Measurements from ENCODE around the gene APCDD1.

Gene APCDD1

DNA sequence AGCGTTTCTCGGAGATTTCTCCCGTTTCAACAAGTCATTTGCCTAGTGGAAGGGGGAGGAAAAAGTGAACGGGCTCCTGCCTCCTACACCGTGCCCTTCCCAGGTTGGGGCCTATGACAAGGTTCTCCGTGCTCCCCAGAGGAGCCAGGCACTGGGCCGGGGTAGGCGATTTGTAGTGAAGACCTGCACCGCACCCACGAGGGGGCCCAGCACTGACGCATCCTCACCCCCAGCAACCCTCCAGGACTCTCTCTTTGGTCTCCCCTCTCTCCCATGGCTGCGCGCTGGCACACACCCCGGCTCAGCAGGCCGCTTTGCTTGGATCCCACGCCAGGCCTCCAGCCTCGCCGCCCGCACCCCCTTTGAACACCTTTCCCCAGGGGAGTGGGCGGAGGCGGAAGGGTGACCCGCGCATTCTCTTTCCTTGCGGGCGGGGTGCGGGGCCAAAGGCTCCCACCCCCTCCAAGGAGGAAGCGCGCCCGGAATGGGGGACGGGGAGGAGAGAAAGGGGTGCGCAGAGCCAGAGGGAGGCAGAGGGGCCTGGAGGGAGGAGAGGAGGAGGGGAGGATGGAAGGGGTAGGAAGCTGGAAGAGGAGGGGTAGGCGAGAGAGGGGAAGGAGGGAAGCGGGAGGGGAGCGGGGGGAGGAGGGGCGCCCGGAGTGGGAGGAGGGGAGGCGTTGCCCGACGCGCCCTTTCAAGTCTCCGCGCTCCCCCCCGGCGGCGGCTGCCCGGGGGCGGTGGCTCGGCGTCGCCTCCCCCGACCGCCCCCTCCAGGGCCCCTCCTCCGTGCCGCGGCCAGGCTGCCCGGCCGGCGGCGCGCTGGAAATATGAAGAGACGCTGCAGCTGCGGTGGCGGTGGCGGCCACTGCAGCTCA is at the start of gene APCDD1:
Gene APCDD1 (plus strand): TSS at position 830 of the 875 bp plus-strand sequence. CDS start 347 bp downstream, outside the sequence.
- no peak for DNase-seq

DNA sequence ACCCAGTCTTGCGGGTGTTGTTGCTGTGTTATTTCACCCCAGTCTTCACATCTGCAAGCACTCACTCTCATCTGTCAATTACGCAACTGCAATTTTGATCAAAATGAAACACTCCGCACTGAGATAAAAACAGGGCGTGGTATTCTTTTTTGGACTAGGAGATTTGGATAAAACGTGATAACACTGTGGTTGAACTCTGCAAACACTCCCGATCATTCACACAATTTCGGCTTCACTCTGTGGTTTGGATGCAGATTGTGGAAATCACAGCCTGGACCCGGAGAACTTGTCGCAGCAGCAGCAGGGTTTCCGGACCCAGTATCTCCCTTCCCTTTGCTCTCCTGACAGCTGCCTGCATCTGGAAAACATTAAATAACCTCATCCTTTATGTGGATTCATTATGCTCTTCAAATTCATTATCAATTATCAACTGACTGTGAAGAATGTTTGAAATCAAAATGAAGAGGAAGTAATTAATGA is 49.4 kb upstream of the APCDD1 start:
- DNase-seq = no peak

DNA sequence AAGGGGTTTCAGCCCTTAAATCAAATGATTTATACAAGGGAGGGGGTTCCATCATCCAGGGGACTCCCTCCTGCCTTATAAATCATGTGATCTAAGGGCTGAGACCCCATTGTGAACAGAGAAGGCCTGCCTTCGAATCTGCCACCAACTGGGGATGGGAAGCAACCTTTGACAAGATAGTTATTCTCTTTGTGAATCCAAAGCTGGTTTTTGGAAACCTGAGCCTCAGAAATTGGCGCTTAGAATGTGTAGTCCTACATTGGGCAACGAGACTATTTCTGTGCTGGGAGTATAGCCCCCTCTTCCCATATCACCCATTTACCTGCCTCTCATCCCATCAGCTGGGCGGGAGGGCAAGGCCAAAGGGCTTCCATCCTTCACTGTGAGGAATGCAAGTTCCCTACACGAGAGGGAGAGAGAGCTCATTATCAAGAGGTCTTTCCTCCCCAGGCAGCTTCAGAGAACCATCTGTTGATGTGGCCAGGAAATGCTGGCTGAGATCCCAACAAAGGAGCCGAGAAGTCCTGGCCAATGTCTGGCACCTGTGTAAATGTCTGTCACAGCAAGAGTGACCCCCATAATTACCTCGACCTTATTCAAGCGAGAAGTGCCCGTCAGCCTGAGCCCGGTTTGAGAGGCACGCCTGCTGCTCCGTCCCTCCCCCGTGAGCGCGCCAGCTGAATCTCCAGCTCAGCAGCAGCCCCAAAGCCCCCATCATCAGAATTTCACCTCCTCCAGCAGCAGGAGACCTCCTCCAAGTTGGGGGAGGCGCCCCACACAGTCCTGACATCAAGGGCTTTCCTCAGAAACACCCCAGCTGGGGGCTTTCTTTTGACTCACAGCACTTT is 48.4 kb upstream of the APCDD1 start:
- no peak for DNase-seq

DNA sequence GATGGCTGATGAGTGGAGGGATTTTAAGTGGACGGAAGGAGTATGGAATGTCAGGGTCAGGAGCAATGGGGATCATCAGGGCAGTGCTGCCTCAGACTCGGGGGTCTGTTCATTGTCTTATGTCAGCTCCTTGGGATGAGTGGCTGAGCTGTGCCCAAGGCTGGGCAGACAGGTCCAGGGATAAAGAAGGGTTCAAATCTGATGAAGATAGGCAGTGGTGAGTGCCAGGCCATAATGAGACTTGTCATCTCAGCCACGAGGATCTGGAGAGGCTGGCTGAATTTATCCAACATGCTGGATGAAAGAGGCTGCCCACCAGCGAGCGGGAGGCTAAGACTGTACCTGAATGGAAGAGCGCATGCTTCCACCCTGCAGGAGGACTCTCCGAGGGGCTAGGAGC is 46.3 kb upstream of the APCDD1 start:
- DNase-seq = no peak

DNA sequence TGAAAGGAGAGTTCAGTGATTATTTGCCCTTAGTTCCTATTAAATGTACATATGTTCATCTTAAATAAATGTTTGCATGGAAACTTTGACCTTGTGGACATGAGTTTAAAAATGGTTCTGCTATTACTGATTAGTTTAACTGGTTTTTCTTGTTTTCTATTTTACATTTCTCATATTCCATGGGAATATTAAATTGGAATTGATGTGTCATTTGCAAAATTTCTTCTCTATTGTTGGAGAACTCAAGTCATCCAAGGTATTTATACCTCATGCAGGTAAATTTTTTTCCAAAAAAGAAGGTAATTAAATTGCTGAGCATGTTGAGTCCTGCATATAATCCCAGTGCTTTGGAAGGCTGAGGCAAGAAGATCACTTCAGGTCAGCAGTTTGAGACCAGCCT is 45.4 kb upstream of the APCDD1 start:
- DNase-seq = no peak

DNA sequence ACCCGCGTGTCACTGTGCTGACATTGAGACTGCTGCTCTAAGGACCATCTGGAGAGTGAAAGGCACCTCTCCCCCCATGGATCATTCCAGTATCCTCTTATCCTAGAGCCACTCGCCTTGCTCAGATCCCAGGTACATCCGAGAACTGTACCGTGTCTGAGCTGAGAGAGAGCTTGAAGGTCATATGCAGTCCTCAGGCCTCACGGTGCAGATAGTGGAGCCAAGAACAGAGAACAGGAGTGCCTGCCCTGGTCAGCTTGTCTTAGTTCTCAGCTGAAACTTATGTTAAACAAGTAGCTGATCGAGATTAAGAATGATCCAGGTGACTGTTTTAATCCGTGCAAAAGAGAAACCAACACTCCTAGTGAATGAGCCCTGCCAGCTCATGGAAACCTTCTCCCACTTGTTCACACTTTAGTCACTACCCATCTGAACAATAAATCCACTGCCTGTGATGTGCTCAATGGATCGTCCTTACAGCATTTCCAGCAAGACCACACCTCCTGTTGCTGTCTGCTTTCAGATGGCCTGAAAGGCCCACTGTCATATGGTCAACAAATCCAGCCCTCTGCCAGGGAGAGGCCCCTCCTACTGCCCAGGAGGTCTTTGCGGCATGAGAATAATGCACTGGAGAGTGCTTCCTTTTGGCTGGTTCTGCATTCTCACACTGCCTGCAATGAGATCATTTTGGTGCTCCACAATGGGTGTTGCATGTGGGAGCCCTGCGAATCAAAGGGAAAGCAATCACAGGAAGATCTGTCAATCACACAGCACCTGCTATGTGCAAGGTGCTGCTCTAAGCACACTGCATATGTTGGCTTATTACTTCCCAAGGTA is 43.7 kb upstream of the APCDD1 start:
- no peak for DNase-seq

DNA sequence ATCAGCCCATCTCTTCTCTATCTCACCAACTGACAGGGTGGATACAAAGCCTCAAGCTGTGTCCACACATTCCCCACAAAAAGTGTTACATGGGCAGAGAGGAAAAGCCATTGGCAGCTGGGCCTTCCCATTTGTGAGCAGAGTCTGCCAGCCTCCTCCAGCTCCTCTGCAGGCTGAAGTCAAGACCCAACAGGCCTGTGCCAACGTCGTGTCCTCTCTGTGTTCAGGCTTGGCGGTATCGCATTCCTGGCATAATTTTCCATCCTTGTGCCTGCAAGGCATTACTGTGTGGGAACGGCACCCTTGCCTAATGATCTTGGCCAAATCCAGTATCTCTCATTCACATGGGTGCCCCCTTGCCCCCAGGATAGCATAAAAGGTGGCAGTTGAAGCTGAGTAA is 41.5 kb upstream of the APCDD1 start:
- DNase-seq = no peak

DNA sequence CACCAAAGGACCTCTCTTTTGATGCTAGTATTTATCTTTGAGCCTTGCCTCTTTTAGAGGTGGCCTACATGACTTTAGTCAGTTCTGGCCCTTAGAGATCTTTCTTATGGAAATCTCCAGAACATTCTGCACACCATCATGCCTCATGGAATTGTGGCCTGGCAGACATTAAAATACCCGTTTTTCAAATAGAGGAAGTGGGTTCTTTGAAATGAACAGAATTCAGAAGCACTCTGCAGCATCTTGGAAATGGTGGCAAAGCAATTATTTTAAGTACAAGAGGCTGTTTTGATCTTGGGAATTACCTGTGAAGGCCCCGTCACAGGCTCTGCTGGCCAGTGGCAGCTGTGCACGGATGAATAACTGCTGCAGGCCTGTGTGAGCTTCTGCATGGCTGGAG is 40.7 kb upstream of the APCDD1 start:
- DNase-seq = no peak

DNA sequence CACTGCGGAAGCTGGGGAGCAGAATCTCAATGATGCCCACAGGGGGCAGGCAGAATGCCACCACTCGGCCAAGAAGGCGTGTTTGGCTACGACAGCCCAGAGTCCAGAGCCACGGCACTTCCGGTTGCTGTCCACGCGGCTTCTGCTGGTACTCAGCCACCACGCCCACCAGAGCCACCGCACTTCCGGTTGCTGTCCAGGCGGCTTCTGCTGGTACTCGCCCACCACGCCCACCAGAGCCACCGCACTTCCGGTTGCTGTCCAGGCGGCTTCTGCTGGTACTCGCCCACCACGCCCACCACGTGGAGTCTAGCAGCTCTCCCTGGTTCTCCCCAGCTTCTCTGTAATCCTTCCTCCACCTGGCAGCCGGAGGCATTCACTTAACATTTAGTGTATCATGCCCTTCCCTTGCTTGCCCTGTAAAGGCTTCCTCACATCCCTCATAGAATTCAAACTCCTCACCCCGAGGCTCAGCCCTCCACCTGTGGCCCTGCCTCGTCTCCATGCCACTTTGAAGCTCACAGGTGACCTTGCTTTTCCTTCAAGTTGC is 40.1 kb upstream of the APCDD1 start:
- no peak for DNase-seq

DNA sequence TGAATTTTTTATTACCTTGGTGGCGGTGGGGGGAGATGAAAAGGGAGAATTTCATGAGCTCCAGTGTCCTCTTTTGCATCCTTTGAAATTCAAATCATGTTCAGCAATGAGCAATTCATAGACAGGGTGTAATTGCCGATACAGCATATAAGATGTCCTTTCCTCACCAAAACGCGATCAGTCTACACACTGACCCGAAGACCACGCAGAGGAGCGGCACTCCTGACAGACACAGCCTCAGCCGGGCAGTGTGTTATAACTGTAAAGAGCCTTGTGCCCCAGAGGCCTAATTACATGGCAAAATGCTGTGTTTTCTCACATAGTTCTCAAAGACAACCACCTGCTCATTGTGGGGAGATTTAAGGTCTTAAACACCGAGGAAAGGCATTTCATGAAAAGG is 38.4 kb upstream of the APCDD1 start:
- no peak for DNase-seq

DNA sequence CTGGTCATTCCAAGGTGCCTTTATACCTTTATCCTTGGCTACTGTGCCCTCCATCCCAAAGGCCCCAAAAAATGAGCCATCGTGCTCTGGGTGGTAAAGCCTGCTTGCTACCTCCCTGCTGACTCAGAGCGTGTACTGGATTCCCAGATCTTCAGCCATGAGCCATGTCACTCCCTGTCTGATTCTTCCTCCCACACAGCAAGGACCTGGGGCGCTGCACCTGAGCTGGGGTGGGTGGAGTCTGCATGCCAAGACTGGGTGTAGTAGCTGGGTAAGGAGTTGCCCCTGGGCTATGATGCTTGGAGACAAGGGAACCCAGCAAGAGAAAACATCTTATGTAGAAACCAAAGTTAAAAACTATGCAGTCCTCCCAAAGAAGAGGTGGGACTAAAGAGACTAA is 37.2 kb upstream of the APCDD1 start:
- DNase-seq = no peak

DNA sequence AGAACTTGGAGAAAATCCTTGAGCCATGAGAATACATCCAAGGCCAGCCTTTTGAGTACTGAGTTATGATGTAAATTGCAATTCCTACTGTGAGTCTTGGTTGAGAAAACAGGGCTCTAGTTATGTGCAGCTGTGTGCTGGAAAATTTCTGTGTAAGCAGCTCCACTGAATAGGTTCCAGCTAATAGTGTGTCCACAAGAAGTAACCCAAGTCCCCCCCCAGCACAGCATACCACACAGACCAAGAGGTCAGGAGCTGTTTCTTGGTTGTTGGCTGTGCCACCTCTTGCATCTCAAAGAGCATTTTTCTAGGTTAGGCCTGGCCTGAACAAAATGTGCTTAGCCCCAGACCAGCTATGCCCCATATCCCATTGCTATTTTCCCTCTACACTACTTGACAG is 36.8 kb upstream of the APCDD1 start:
- DNase-seq = no peak

DNA sequence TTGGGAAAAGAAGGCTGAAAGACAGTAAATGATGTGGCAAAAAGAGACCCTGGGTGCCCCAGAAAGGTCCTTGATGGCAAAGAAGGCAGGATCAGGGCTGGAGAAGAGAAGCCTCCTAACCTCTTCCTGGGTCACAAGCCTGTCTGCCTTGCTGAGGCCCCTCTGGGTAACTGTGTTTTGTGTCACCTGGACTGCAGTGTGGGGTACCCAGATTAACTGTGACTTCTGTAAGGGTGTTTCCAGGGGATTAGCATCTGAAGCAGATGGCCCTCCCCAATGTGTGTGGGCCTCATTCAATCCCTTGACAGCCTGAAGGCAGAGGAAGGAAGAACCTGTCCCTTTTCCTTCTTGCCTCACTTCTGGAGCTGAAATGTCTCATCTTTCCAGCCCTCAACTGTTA is 35.6 kb upstream of the APCDD1 start:
- no peak for DNase-seq

DNA sequence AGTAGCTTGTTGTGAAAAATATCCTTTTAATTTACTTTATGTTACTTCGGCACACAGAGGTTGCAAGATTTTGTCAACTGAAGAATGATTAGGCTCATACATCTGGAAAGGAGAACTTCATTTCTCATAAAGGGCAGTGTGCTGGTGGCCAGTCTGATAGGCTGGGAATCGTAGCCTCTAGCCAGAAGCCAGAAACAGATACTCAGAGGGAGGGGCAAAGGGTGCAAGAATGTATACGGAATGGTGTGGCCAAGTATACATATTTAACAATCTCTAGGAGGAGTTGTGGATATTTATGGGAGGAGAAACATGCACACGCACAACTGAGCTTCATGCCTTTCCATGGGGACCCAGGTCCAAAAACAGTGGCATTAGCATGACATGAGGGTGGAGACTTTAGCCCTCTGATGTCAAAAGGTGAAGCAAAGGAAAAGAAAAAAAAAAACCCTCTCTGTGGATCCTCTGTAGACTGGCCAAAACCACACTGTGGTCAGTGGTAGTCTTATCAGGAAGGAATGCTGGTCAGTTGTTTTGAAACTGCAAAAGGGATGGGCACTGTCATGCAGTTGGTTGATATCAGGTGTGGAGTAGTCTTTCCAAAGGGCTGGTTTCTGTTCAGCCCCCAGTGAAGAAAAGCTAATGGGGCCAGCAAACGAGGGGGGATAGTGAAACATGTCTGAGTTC is 34.9 kb upstream of the APCDD1 start:
- DNase-seq = no peak

DNA sequence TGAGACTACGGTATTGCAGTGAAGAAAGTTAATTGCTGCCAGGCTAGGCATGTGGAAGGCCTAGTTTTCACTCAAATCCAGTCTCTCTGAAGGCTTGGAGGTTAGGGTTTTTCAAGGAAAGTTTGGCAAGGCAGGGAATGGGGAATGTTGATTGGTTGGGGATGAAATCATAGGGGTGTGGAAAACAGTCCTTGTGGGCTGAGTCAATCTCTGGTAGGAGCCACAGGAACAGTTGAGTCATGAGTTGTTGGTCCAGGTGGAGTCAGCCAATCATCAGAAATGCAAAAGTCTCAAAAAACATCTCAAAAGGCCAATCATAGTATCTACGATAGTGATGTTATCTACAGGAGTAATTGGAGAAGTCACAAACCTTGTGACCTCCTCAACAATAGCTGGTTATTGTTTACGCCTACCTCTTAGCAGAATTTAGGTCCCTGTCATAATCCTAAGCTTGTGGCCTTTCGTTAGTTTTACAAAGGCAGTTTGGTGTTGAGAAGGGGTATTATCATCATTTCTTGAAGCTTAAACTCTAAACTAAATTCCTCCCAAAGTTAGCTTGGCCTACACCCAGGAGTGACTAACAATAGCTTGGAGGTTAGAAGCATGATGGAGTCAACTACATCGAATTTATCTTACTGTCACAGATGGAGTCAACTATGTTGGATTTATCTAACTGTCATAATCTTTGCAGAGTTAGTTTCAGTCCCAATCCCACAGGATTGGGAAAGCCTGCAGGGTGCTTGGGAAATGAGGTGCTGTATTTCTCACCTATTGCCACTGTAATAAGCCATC is 33.7 kb upstream of the APCDD1 start:
- no peak for DNase-seq

DNA sequence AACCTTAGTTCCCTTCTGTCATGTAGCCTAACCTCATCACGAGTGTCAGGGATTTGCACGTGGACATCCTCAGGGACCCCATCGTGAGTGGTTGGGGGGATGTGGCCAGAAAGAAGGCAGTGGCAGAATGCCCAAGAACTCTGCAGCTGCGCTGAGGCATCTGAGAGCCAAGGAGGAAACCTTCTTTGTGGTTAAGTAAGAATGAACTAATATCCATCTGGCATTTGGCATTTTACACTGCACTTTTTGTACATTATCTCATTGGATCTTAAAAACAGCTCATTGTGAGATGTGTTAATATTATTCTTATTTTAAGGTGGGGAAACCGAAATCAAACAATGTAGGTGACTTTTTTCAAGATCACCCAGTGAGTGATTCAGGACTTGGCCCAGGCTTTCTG is 32.6 kb upstream of the APCDD1 start:
- no peak for DNase-seq

DNA sequence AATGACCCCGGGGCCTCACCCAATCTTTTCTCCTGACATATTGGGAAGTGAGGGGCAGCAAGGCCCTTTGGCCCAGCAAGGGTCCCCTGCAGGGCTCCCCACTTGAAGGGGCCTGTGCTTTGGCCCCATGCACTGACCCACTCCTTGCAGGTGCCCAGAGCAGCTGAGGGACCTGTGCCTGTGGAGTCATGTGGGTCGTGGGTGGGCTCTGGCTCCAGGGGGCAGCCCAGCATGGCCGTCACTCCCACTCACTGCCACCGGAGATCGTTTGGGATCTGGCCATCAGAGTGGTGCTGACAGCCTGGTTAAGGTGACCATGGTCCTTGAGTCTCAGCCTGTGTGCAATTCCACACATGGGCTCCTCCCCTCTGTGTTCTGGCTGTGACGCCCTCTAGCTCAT is 31.7 kb upstream of the APCDD1 start:
- no peak for DNase-seq

DNA sequence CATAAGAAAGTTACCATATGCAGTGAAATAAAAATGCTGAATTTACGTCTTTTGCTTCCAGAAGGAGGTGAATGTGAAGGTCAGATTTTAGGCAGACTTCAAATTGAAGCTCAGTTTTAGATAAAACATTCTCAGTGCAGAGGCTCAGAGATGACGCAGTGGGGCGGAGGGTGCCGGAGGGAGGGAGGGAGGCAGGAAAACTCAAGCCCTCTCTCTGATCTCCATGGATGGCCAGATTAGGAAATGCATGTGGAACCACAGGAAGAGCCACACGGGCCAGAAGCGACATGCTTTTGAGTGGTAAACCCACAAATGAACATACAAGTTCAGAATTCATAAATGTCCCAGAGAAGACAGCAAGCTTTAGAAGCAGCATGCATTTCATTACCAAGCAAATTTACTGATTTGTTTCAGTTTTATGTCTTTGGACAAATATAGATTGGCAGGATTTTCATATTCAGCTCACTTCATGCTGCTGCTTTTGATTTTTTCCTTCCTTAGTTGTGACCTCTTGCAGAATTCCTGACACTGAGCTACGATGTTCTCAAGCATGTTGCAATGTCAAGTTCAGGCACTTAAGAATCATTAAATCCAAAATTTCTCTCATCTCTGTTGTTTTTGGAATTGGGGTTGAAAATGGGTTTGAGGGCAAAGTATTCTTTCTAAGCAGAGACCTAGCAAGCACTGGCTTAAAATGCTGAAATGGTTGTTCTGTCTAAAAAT is 29.7 kb upstream of the APCDD1 start:
- DNase-seq = no peak

DNA sequence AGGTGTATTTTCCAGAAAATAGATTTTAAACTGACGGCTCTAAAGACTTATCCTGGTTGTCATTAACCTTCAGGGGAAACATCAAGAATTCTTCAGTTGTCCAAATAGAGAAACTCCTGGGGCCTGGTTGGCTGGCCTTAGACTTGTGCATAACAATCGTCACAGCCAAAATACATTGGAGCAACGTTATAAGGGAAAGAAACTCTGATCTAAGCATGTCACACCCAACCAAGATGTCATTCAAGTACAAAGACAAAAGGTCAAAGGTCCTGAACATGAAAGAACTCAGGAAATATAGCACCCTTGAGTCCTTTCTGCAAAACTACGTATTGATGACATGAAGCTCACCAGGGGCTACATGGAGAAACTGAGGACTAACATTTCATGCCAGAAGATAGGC is 23.8 kb upstream of the APCDD1 start:
- no peak for DNase-seq

DNA sequence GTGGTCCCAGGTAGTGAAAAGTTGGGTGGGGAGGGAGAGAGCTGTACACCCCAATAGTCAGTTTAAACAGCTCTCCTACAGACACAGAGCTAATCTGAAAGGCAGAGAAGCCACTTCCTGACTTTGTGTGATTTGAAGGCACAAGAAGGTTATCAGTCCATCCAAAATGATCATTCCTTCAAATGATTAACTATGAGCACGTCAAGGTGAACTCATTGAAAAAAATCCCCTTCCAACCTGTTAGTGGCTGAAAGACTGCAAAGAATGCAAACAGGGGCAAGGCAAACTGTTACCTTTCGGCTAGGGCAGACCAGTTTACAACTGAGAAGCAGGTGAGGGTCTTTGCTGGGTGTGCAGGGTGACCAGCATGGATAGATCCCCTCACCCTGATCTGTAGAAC is 22.8 kb upstream of the APCDD1 start:
- no peak for DNase-seq

DNA sequence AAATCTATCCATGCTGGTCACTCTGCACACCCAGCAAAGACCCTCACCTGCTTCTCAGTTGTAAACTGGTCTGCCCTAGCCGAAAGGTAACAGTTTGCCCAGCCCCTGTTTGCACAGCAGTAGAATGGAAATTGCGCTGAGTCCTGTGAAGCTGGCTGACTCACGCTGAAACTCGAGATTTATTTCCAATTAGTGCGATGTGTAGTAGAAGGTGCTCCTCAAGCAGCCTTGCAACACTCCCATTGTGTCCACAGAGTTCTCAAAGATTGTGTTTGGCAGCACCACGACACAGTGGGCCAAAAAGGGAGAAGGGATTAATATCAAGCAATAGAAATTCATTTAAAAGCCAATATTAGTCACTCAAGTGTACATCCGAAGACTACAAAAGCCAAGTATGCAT is 21.7 kb upstream of the APCDD1 start:
- DNase-seq = no peak

All from stimulated activated CD4-positive, alpha-beta T cell treated with anti-CD3 and anti-CD28 coated beads, Interleukin-4, amount 100 ng/mL, for 24 hours (primary cell).